ENCODE measurements around the gene RBKS.

RBKS gene

DNA sequence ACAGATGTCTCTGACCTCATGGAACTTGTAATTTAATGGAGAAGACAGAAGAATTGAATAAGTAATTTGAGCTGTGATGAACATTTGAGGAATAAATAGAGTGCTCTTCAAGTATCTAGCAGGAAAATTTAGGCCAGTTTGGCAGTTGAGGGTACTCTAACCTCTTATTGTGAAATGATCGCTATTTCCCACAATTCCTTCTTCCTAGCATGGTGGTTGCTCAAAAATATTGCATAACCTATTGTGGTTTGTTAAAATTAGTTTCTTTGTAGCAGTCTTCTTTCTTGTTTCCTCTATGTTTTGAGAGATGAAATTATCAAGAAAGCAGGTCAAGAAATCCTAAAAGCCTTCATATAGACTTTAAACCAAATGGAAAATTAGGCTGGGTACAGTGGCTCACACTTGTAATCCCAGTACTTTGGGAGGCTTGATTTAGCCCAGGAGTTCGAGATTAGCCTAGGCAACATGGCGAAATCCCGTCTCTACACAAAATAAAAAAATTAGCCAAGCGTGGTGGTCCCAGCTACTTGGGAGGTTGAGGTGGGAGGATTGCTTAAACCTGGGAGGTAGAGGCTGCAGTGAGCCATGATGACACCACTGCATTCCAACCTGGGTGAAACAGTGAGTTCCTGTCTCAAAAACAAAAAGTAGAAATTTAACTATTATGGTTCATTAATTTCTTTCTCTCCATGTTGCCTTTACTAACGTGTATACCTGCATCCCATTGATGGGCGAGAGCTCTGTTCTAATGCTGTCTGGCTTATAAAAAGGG lies 58.7 kb downstream of the RBKS start:
- DNase-seq (ENCODE audit: low read depth in 2 of 2): no peak

DNA sequence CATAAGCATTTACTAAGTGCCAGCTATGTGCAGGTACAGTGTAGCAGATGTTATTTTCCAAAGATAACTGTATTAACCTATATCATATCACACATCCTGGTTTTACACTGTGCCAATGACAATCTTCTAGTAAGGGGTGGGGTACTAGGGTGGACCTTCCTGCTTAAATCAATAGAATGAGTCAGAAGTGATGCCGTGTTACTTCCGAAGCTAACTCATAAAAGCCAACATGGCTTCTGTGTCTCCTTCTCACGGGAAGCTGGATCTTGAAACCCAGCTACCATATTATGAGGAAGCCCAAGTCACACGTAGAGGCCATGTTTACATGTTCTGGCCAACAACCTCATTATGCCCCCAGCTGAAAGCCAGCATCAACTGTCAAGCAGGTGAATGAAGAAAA lies 59.5 kb downstream of the RBKS start:
- DNase-seq (ENCODE audit: low read depth in 2 of 2): no peak

DNA sequence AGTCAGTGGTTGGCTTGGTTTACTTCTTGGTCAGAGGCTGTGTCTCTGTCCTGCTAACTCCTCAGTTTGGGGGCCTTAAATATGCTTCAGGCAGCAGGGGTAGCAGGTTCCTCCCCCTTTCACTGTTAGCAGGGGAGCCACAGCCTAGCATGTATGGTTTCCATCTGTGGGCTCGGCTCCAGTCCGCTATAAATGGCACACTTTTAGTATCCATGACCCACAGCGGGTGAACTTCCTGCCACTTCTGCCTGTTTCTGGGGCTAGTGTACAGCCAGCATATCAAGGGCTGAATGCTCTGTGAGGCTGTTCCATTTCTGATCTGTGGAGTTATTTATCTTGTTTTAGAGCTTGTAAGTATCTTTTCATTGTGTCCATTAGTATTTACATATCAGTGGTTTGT lies 60.4 kb downstream of the RBKS start:
- no peak for DNase-seq (ENCODE audit: low read depth in 2 of 2)

DNA sequence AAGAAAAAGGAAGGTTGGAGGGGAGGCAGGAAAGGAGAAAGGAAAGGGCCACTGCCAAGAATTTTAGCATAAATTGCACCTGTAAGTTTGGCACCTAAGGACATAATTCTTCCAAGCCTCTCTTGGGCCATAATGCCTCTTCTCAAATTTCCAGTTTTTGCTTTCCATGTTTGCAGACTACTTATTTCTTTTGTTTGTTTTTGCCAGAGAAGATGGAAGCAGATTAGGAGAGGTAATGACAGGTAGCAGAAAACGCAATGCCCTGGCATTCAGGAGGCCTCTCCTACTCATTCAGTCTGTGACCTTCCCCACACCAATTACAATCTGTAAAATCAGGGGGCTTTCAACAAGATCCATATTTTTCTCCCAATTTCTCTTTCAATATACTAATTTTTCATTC lies 61.9 kb downstream of the RBKS start:
- DNase-seq (ENCODE audit: low read depth in 2 of 2): no peak

DNA sequence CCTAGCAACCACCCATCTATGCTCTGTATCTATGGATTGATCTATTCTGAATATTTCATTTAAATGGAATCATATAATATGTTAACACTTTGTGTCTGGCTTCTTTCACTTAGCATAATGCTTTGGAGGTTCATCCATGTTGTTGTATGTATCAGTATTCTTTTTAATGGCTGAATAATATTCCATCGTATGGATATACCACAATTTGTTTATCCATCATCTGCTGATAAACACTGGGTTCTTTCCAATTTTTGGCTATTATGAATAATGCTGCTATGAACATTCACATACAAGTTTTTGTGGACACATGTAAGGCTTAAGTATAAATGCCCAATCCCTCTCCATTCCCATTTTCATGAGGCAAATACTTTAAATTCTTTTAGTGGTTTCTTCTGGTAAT lies 65.8 kb downstream of the RBKS start:
- DNase-seq (ENCODE audit: low read depth in 2 of 2): no peak

DNA sequence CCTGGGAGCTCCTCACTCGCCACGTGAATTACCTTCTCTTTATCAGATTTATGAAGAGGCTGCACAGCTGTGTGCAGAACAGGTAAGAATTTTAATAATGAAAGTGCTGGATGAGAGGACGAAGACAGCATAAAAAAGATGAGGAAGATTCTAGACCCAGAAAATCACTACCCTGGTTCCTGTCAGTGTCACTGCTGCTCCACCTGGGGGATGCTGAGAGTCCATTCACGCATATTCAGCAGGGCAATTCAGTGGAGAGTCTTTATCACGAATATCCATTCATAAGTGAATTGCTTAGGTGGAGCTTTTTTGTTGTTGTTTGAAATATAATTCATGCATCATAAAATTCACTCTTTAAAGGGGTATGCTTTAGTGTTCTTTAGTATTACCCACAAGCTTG lies 66.6 kb downstream of the RBKS start:
- DNase-seq (ENCODE audit: low read depth in 2 of 2): no peak

DNA sequence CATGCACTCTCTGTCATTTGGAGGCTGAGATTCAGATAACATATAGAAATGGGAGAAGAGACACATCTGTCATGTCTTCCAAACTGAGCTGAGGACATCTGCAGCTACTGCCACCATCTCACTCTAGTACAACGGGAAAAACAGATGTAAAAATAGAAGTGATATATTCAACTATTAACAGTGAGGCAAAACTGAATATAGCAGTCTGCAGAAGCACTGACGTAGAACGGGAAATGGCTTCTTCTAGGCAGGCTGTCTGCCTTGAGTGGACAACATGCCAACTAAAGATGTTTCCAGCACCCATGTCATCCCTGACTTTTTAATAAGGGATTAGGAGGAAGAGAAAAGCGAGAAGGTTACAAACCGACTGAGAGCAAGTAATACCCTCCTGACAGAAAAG lies 67.1 kb downstream of the RBKS start:
- no peak for DNase-seq (ENCODE audit: low read depth in 2 of 2)

DNA sequence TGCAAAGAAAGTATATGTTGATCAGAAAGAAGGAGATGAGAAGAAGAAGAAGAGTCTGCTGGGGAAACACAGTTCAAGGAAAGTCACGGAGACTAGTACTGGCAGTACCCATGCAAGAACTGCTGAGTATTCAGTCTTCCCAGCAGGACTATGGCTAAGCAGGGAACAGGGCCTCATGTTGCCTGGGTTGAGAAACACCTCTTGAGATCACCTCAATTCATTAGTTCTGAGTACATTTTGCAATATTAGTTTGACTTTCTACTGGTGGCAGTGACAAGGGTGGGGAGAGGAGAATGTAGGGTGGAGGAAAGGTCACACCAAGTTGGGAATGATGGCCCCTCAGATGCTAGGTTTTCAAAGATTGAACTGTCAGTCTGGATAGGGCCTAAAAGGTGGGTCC lies 68.1 kb downstream of the RBKS start:
- DNase-seq (ENCODE audit: low read depth in 2 of 2): no peak

DNA sequence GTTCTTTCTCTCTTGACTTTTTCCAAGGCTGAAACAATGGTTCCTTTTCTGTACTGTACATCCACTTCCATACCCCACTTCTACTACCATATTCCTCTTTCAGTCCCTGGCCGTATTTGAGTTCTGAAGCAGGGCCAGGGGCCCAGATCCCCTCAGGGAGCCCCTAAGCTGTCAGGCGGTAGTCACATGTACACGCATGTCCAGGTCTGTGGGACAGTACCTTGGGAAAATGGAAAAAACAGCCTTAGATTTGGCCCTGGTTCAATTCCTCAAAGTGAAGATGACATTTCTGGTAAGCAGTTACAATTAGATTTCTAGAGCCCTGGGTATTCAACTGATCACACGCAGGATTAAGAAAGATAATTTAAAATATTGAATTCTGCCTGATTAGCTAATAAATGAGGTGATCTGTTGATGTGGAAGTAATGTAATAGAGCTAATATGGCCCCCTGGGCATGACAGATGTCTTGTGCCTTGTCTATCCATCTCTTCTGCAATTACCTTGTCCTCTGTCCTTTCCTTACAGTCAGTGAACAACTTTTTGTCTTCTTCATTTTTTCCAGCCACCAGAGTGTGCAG lies 74.2 kb downstream of the RBKS start:
- no peak for DNase-seq (ENCODE audit: low read depth in 2 of 2)

DNA sequence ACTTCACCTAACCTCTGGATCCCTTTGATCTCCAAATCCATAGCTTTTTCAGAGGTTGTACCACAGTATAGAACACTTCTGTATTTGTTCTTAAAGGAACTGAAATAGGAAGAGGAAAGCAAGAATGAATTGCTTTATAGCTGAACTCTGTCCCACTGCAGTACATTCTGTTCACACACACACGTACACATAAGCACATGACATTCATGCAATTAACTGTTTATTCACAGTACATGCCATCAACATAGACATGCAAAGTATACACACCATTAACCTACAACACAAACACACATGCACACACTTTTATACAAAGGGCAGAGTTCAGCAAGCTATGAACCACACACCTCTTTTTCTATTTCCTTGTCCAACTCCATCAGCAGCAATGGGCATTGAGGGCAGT lies 75.4 kb downstream of the RBKS start:
- DNase-seq (ENCODE audit: low read depth in 2 of 2): no peak

DNA sequence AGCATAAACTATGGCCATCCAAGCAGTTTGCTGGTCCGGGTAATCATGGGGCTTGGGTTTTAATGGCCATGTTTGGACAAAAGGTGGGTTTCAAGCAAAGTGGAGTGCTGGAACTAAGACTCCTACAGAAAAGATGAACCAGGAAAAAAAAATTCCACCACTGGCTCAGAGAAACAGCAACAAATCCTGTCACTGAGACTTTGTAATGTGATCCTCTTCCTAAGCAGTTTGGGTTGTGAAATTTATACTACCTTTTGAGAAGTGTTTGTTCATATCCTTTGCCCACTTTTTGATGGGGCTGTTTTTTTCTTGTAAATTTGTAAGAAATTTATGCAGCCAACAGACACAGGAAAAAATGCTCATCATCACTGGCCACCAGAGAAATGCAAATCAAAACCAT lies 78.4 kb downstream of the RBKS start:
- no peak for DNase-seq (ENCODE audit: low read depth in 2 of 2)

DNA sequence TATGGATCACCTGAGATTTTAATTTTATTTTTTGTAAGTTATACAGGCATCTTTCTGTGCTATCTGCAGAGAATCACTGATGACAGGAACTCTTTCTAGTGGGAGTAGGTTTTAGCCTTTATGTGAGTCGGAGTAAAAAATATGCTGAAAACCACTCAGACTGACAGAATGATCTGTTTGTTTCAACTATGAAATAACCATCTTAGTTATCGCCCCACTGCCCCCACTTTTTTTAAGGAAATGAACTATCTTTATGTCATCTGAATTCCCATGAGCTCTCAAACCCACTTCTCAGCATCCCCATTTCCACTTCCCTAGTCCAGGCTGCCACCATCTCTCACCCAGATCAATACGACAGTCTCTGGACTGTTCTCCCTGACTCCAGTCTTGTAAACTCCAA lies 79.7 kb downstream of the RBKS start:
- DNase-seq (ENCODE audit: low read depth in 2 of 2): no peak

DNA sequence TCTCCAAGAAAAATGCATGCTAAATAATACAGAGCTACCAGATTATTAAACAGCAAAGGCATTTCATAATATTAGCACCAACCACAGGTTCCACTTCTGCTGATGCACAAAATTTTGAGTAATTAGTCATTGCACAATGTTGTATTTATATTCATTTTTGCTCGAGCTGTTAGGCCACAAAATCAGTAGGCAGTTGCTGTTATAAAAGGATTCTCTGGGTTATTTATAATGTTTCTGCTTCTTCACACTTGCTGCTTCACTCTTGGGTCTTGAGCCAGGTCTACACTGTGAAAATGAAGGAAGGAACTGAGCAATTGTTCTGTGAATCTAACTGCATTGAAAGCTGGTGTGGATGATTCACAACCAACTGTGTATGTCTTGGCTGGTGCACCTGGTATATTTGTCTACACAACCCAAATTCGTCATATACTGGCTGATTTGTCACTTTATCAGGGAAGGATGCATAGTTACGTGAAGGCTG lies 80.4 kb downstream of the RBKS start:
- DNase-seq (ENCODE audit: low read depth in 2 of 2): no peak

DNA sequence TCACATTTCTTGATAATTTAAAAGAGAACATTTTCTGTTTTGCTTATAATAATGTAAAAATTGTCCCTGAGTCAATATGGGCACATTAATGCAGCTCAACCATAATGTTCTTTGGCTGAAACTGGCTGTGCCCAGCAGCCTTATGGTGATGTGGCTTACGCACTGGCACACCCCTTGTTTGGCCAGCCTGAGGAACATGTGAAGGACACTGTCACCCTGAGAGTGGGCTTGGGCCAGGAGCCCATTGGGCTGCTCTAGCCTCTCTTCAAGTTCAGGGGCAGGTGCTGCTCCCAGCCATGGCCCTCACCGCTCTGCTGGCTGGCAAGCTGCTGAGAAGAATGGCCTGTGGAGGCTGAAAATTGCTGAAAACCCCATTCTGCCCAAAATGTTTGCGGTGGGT lies 81.2 kb downstream of the RBKS start:
- DNase-seq (ENCODE audit: low read depth in 2 of 2): no peak

DNA sequence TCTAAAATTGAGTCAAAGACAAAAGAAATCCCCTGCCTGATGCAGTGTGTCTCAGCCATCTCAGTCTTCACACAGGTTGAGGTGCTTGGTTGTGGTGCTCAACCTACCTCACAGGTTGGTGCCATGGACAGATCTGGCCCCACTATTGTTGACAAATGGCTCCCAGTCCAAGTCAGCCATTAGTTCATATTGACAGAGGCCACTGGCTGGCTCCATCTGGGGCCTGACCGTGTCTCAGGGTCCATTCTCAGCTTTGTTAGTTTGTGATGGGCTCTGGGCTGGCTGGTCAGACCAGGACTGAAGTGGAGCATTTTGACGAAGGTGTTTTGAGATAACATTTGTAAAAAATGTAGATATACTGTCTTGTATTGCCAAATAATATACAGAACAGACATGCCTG lies 81.8 kb downstream of the RBKS start:
- no peak for DNase-seq (ENCODE audit: low read depth in 2 of 2)

DNA sequence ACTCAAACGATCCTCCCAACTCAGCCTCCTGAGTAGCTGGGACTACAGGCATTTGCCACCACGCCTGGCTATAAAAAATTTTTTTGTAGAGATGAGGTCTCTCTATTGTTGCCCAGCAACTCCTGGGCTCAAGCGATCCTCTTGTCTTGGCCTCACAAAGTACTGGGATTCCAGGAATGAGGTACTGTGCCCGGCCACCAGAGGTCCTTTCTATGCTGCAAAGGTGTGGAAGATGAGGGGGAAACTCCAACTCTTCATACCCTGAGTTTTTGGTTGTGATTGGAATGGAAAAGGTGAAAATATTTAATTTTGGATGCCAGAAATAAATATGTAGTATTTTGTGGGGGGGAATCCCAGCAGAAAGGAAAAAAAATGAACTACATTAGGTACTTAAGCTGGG lies 82.7 kb downstream of the RBKS start:
- DNase-seq (ENCODE audit: low read depth in 2 of 2): no peak

DNA sequence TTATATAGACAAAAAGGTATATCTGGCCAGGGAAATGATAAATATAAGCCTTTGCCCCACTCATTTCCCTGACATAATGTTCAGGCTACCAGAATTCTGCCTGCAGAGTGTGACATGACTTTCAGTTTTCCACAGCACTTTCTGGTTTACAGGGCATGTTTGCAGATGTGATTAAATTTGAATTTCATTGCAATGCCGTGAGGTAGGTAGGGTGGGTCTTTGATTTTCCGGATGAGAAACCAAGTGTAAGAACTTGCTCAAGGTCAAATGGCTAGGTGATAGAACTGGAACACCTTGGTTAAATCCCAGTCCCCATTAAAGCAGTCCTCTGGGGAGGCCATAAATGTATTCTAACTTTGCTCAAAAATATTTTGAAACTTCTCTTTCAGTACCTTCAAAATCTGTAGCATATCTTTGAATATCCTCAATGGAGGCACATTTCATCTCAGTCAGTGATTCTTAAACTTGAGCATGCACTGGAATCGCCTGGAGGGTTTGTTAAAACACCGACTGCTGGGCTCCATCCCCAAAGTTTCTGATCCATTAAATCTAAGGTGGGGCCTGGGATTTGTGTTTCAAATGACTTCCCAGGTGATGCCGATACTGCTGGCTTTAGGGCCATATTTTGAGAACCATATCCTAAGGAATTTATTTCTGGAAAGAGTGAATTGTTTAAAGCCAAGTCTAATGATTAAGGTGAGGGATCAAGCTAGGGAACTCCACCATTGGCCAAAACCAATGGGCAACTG lies 83.7 kb downstream of the RBKS start:
- no peak for DNase-seq (ENCODE audit: low read depth in 2 of 2)

DNA sequence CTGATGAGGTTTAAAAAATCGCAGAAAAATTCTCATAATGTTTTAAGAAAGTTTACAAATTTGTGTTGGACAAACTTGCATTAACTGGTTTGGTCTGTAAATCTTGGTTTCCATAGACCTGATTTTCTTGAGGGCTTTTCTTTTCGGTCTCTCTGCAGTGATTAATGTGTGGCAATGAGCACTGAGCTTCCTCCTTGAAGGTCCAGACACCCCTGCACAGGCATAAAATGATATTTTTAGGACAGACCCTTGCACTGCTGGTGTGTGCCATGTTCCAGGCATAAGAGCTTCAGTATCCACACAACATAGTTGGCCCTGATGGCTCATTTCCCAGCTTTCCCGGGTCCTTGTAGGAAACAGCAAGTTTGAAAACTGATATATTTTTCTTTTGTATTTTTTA lies 85.0 kb downstream of the RBKS start:
- no peak for DNase-seq (ENCODE audit: low read depth in 2 of 2)

DNA sequence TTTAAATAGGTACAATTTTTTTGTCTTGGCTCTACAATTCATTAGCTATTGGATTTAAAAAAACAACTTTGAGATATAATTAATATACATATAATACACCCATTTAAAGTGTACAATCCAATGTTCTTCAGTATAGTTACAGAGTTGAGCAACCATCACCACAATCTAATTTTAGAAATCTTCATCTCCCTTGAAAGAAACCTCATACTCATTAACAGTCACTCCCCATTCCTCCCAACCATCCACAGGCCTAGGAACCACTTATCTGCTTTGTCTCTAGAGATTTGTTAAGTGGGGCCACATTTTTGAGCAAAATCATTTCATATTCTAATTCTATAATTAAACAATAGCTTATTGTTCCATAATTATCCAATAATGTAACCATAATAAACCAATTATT lies 86.0 kb downstream of the RBKS start:
- DNase-seq (ENCODE audit: low read depth in 2 of 2): no peak

DNA sequence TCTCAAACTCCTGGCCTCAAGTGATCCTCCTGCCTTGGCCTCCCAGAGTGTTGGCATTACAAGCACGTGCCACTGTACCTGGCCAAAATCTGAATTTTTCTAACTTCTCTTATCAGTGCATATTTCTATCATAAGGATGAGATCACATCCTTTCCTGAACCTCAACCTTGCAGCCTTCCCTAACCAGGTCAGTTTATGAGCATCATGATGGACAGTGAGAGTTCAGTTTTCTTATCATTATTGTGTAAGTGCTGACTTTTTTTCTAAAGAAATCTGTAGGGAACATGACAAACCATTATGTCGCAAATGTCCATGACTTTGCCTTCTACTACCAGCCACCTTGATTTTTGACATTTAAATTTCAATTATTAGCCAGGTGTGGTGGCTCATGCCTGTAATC lies 87.1 kb downstream of the RBKS start:
- DNase-seq (ENCODE audit: low read depth in 2 of 2): no peak

DNA sequence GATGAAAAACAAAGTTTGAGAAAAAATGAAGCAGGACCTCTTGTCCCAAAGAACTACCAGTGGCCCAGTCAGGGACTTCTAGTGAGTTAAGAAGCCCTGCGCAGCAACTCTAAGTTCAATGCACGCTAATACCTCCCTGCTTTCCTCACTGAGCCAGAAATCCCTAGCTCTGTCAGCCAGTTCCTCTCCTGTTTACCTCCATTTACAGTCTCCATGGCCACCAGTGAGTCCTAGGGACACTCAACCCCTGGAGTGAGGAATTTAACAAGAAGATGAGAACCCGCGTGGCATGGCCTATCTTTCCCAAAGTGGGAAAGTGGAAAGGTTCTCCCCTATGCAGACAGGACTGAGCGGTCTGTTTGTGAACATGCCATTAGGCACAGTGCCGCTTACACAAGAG lies 87.6 kb downstream of the RBKS start:
- no peak for DNase-seq (ENCODE audit: low read depth in 2 of 2)

DNA sequence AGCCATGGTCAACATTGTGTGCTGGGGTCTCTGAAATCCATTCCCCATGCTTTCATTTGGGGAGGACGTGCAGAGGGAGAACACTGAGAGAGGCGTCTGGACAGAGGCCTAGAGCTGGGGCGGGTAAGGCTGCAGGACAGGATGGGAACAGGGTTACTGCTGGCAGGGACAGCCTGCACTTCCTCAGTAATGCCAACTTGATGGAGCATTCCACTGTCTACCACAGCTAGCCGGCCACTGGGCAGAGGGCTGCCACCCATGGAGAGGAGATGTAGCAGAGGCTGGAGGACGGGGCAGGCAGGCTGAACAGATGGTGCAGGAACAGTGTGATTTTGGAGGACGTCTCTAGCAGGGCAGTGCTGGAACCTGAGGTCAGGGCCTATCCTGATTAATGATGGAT lies 89.3 kb downstream of the RBKS start:
- no peak for DNase-seq (ENCODE audit: low read depth in 2 of 2)

DNA sequence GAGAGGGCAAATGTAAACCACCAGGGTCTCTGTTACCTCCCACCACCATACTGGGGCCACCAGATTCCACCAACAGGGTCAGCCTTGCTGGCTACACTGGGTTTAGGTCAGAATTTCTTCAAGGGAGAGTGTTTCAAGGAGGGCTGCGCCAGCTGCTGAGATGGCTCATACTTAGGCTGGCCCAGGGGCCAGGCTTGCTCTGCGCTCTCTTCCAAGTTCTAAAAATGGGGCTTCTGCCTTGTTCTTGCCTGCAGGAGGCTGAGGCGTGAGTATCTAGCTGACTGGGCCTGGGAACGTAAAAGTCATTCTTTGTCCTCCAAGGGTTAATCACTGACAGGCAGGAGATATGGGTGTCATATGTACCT lies 90.6 kb downstream of the RBKS start:
- no peak for DNase-seq (ENCODE audit: low read depth in 2 of 2)

Data from stimulated activated CD8-positive, alpha-beta memory T cell treated with anti-CD3 and anti-CD28 coated beads, Interleukin-15, amount 100 ng/mL, for 4 hours (primary cell).